Stimulated activated naive CD8-positive, alpha-beta T cell treated with anti-CD3 and anti-CD28 coated beads, Interleukin-15, amount 100 ng/mL, for 72 hours (primary cell): ENCODE results near the gene TSPAN4.
A peak's percentile ranks its signal among the peaks of the same experiment; 100 is the strongest.

ENCODE experiments used
- ATAC-seq: fragments of 150-1000 bp; cut with Tn5 transposase; 2 replicates; pipeline ENCODE4 v1.10.0; 2021; ENCODE audit warnings: mild to moderate bottlenecking, moderate library complexity
- DNase-seq, 2 donors: peaks; one replicate each; pipeline ENCODE4 v3.0.0; 2021 to 2022
- H3K27ac Mint-ChIP-seq, 2 donors: one replicate each; pipeline ENCODE4 v1.8.0; 2022; ENCODE audit warnings: mild to moderate bottlenecking in 2 of 2, mixed read lengths in 2 of 2, moderate library complexity in 2 of 2
- H3K27me3 Mint-ChIP-seq: one replicate; pipeline ENCODE4 v1.8.0; 2022; ENCODE audit warnings: mixed read lengths
- H3K4me1 Mint-ChIP-seq: one replicate; pipeline ENCODE4 v1.8.0; 2022; ENCODE audit warnings: mild to moderate bottlenecking, mixed read lengths
- H3K4me3 Mint-ChIP-seq, 2 donors: one replicate each; pipeline ENCODE4 v1.8.0; 2022; ENCODE audit warnings: mild to moderate bottlenecking in 2 of 2, mixed read lengths in 2 of 2, moderate library complexity in 1 of 2
- H3K9me3 Mint-ChIP-seq, 2 donors: one replicate each; pipeline ENCODE4 v1.8.0; 2022; ENCODE audit warnings: mixed read lengths in 2 of 2

The TSPAN4 gene

GRCh38 chr11:888310-889212, 45.9 kb downstream of the TSPAN4 start:
- no peak for ATAC-seq
- Mint-ChIP-seq H3K4me3 (no peak overlapping the region), H3K9me3 (no peaks in the 10 kb centered on the region), H3K27me3 (no peaks in the 10 kb centered on the region), H3K4me1 (no peaks in the 10 kb centered on the region), H3K27ac (peak overlapping the region in 1 of 2 donors; percentile 48)
- no peak for DNase-seq

GRCh38 chr11:889257-889656, 46.6 kb downstream of the TSPAN4 start:
- Mint-ChIP-seq H3K4me1 (no peaks in the 10 kb centered on the region), H3K27ac (peak overlapping the region; percentile 47 to 84), H3K9me3 (no peaks in the 10 kb centered on the region), H3K4me3 (no peak overlapping the region), H3K27me3 (no peaks in the 10 kb centered on the region)
- ATAC-seq (no peak), DNase-seq (no peak)

- H3K27me3 Mint-ChIP-seq = no peaks in the 10 kb centered on the region
- no peaks in the 10 kb centered on the region for H3K4me1 Mint-ChIP-seq
- DNase-seq (no peak), ATAC-seq (no peak)
- no peaks in the 10 kb centered on the region for H3K9me3 Mint-ChIP-seq
- H3K4me3 Mint-ChIP-seq = no peak overlapping the region
- peak overlapping the region; percentile 27 to 47 for H3K27ac Mint-ChIP-seq
Measured at GRCh38 chr11:889687-890475, 47.2 kb downstream of the TSPAN4 start.

- no peaks in the 10 kb centered on the region for H3K4me1 Mint-ChIP-seq
- H3K27ac Mint-ChIP-seq = peak overlapping the region; percentile 25 to 44
- DNase-seq = no peak
- H3K9me3 Mint-ChIP-seq = no peaks in the 10 kb centered on the region
- no peak overlapping the region for H3K4me3 Mint-ChIP-seq
- ATAC-seq = no peak
- no peaks in the 10 kb centered on the region for H3K27me3 Mint-ChIP-seq
Measured at GRCh38 chr11:890794-891540, 48.3 kb downstream of the TSPAN4 start.

- no peaks in the 10 kb centered on the region for H3K4me1 Mint-ChIP-seq
- DNase-seq (no peak), ATAC-seq (no peak)
- H3K27ac Mint-ChIP-seq = no peak overlapping the region
- H3K27me3 Mint-ChIP-seq = no peaks in the 10 kb centered on the region
- no peaks in the 10 kb centered on the region for H3K9me3 Mint-ChIP-seq
- H3K4me3 Mint-ChIP-seq = no peak overlapping the region
Measured at GRCh38 chr11:893008-893654, 50.5 kb downstream of the TSPAN4 start.

- Mint-ChIP-seq H3K9me3 (no peaks in the 10 kb centered on the region), H3K27ac (peak overlapping the region in 1 of 2 donors; percentile 76), H3K4me1 (no peaks in the 10 kb centered on the region), H3K27me3 (no peaks in the 10 kb centered on the region), H3K4me3 (no peak overlapping the region)
- no peak for DNase-seq
- peak; percentile 16 for ATAC-seq
Measured at GRCh38 chr11:894575-895201, 52.0 kb downstream of the TSPAN4 start.

- Mint-ChIP-seq H3K4me1 (no peaks in the 10 kb centered on the region), H3K4me3 (no peak overlapping the region), H3K9me3 (no peaks in the 10 kb centered on the region), H3K27ac (peak overlapping the region in 1 of 2 donors; percentile 76), H3K27me3 (no peaks in the 10 kb centered on the region)
- ATAC-seq = no peak
- DNase-seq = no peak
Measured at GRCh38 chr11:895331-896110, 52.9 kb downstream of the TSPAN4 start.

- H3K4me3 Mint-ChIP-seq = no peak overlapping the region
- no peak for DNase-seq
- no peaks in the 10 kb centered on the region for H3K9me3 Mint-ChIP-seq
- ATAC-seq = peak; percentile 17
- peak overlapping the region in 1 of 2 donors; percentile 42 for H3K27ac Mint-ChIP-seq
- H3K27me3 Mint-ChIP-seq = no peaks in the 10 kb centered on the region
- H3K4me1 Mint-ChIP-seq = no peaks in the 10 kb centered on the region
Measured at GRCh38 chr11:897253-898142, 54.8 kb downstream of the TSPAN4 start.

- Mint-ChIP-seq H3K27ac (no peak overlapping the region), H3K4me3 (no peak overlapping the region), H3K9me3 (no peaks in the 10 kb centered on the region), H3K27me3 (no peaks in the 10 kb centered on the region), H3K4me1 (no peaks in the 10 kb centered on the region)
- no peak for DNase-seq
- peak; percentile 34 for ATAC-seq
Measured at GRCh38 chr11:898143-898511, 55.5 kb downstream of the TSPAN4 start.

GRCh38 chr11:898540-899190, 56.0 kb downstream of the TSPAN4 start:
- no peak for DNase-seq
- ATAC-seq = no peak
- H3K9me3 Mint-ChIP-seq = no peaks in the 10 kb centered on the region

GRCh38 chr11:899724-900123, 57.1 kb downstream of the TSPAN4 start:
- no peaks in the 10 kb centered on the region for H3K27me3 Mint-ChIP-seq
- ATAC-seq (no peak), DNase-seq (no peak)
- no peak overlapping the region for H3K4me3 Mint-ChIP-seq
- H3K27ac Mint-ChIP-seq = no peak overlapping the region
- no peaks in the 10 kb centered on the region for H3K9me3 Mint-ChIP-seq
- H3K4me1 Mint-ChIP-seq = no peaks in the 10 kb centered on the region

More at GRCh38 chr11:898540-899190, 56.0 kb downstream of the TSPAN4 start:
- peak overlapping the region in 1 of 2 donors; percentile 71 for H3K27ac Mint-ChIP-seq
- no peaks in the 10 kb centered on the region for H3K27me3 Mint-ChIP-seq
- H3K4me3 Mint-ChIP-seq = no peak overlapping the region
- H3K4me1 Mint-ChIP-seq = no peaks in the 10 kb centered on the region

- H3K4me1 Mint-ChIP-seq = no peaks in the 10 kb centered on the region
- H3K27me3 Mint-ChIP-seq = no peaks in the 10 kb centered on the region
- no peaks in the 10 kb centered on the region for H3K9me3 Mint-ChIP-seq
- ATAC-seq = no peak
- no peak for DNase-seq
- no peak overlapping the region for H3K4me3 Mint-ChIP-seq
- no peak overlapping the region for H3K27ac Mint-ChIP-seq
Measured at GRCh38 chr11:900545-900944, 57.9 kb downstream of the TSPAN4 start.

GRCh38 chr11:901452-902061, 58.9 kb downstream of the TSPAN4 start:
- Mint-ChIP-seq H3K27ac (no peak overlapping the region), H3K4me3 (no peak overlapping the region), H3K27me3 (no peaks in the 10 kb centered on the region), H3K9me3 (no peaks in the 10 kb centered on the region), H3K4me1 (no peaks in the 10 kb centered on the region)
- ATAC-seq = no peak
- DNase-seq = no peak
